Measurements from ENCODE around the gene TET3.
"Not testable (repeated sequence)": the region's sequence is repeated elsewhere in the genome, so short reads cannot be mapped to it uniquely, and the experiment has no call there.

The TET3 gene

DNA sequence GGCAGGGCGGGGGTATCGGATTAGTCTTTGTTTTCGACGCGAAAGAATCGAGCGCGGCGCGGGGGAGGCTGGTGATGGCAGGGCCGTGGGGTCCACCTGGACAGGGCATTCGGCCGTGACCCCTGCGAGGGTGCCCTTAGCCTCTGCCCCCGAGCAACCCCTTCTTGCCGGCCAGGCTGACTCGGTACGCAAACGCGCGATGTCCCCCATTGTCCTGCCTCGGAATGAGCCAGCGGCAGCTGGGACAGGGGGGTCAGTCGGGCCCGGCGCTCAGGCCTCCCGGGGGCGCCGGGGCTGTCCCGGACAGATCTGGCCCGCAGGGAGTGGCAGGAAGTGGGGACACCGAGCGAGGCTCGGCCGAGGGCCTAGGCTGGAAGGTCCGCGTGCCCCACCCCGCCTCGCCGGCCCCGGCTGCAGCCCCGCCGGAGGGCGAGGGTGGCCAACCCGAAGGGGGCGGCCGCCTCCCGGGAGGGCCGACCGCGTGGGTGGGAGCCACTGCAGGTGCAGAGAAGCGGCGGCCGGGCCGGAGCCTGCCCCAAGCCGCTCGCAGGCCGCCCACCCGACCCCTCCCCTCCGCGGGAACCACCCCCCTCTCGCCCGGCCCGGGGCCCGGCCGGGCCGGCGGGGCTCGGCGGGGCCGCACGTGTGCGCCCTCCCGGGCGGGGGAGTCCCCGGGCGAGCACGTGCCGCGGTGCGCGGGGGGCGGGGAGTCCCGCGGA is at the start of gene TET3:
TET3 (plus strand) TSS at position 708 of the 719 bp plus-strand sequence. CDS start 1,494 bp downstream, outside the sequence.
- in situ Hi-C loops (cut with HindIII; ENCODE audit: low sequenced_read_pairs) = no loop called here

DNA sequence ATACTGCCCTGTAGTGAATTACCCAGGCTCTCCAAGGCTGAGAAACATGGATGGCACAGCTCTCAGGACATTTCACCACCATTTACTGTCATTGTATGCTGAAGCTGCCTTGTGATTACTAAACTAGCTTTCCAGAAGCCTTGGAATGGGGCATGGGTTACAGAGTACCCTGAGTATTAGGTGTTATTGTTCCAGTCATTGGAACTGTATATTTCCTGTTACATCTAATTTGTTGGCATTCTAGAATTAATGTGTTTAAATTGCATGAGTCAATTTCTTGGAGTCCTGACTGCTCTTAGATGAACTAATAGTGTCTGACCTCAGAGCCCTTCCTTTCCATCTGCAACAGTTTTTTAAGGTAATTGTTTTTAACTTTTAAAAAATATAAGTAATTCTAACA is 49.1 kb upstream of the TET3 start:
- in situ Hi-C loops (cut with HindIII; ENCODE audit: low sequenced_read_pairs) = no loop called here

DNA sequence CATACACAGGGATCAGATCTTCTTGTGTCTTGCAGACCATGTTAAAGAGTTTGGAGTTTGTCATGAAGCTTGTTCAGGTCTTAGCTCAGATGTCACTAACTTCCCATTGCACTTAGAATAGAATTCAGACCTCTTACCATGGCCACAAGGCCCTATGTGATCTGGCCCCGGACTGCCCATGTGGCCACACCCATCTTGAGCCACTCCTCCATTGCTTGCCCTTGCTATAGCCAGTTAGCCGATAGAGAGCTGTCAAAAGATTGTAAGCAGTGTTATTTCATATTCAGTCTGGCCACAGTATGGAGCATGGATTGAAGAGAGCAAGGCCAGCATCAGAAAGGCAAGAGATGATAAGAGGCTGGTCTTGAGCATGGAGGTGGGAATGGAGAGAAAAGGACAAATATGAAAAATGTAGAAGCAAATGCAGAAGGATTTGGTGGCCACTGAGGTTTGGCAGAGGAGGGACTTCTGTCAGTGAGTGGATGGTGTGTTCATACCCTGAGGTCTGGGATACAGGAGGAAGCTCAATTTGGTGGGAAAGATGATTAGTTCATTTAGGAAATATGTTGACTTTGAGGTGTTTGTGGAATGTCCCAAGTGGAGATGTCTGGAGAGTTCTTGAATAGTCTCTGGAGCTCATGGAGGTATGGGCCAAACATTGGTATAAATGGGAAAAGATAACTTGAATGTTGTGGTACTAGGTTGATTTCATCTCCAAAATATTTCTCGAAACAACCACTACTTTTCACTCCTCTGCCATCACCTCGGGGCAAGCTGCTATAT is 47.4 kb upstream of the TET3 start:
- in situ Hi-C loops (cut with HindIII; ENCODE audit: low sequenced_read_pairs) = no loop called here

DNA sequence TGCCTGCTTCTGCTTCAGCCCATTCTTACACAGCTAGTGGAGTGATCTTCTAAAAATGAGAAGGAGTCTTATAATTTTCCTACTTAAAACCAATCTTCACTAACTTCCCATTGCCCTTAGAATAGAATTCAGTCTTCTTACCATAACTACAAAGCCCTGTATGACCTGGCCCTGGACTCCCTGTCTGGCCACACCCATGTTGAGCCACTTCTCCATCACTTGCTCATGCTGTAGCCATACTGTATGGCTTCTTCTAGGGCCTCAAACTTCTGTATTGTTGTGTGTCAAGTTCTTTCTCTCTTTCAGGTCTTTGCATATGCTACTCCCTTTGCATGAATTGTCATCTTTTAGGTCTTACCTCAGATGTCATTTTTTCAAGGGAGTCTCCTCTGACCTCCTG is 46.8 kb upstream of the TET3 start:
- in situ Hi-C loops (cut with HindIII; ENCODE audit: low sequenced_read_pairs) = no loop called here

DNA sequence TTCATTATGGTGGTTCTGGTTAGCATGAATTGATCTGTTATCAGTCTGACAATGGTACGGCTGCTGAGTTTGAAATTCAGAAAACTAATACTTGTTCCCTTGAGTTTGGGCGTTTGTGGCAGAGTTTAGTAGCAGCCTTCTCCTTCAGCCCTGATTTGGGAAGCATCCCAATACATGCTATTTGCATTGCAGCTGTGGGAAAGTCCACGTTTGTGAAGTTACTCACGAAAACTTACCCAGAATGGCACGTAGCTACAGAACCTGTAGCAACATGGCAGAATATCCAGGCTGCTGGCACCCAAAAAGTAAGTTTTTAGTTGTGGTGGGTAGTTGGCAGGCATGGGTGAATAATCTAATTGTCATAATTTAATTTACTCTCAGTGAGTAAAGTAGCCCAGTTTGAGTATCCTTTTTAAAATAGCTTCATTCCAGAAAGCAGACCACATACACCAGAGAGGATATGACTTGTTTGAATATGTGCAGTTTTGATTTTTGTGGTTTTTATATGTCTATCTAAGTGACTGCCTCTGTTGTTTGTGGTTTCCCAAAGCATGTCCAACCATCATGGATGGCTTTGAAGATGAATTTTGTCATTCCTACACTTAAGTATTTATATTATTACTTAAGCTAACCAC is 45.9 kb upstream of the TET3 start:
- in situ Hi-C loops (cut with HindIII; ENCODE audit: low sequenced_read_pairs) = no loop called here

DNA sequence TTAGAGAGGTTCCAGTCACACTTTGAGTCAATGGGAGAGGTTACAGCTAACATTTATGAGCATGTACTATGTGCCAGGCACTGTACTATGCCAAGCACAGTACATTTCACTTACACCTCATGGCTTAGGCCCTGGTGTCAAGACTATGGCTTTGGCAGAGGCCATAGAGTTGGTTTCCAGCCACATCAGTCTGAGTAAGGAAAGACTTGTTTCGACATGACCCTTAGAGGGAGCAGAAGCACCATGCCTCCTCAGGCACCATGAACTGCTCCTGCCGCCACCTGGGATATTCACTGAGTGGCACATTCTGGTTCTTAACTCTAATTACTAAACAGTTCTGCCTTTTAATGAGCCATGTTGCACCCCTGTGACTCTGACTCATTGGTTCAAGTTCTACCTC is 45.3 kb upstream of the TET3 start:
- in situ Hi-C loops (cut with HindIII; ENCODE audit: low sequenced_read_pairs) = no loop called here

DNA sequence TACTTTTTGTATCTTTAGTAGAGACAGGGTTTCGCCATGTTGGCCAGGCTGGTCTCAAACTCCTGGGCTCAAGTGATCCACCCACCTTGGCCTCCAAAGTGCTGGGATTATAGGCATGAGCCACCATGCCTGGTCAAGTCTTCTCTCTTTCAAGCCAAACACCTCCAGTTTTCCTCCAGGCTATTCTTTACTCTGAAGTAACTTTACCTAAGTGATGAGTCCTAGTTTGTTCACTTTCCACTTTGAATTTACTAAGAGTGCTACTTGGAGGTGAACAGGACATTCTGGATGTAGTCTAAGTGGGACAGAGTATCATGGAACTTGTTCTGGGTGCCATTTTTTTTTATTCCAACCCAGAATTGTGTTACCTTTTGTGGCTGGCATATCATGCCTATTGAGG is 44.6 kb upstream of the TET3 start:
- in situ Hi-C loops (cut with HindIII; ENCODE audit: low sequenced_read_pairs) = not testable (repeated sequence)

DNA sequence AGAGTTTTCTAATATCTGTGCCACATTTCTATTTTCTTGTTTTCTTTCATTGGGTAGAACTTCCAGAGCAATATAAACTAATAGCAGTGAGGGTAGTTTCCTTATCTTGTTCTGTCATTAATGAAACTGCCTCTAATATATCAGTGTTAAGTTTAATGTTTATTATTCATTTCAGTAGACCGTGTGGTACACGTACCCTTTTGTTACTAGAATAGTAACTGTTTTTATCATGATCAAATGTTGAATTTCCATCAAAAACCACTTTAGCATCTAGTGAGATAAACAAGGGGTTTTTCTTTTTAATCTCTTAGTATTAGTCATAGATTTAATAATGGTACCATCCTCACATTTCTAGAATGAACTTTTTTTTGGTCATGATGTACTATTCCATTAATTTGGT is 42.0 kb upstream of the TET3 start:
- in situ Hi-C loops (cut with HindIII; ENCODE audit: low sequenced_read_pairs) = no loop called here

DNA sequence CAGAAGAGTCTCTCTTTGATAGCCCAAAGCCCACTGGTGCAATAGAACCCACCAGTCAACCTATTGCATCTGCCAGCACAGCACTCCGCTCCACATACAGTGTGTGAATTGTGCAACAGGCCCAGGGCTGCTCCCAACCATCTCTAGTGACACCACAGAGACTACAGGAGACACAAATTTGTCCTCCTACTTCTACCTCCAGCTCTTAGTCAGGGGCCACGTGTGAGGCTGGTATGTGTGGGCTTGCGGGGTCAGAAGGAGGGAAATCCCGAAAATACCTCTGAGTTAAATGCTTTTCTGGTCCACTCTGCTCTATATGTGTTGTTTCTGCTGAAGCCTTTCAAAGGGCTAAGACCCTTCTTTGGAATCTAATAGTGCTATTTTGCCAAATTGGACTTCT is 40.0 kb upstream of the TET3 start:
- in situ Hi-C loops (cut with HindIII; ENCODE audit: low sequenced_read_pairs) = no loop called here

DNA sequence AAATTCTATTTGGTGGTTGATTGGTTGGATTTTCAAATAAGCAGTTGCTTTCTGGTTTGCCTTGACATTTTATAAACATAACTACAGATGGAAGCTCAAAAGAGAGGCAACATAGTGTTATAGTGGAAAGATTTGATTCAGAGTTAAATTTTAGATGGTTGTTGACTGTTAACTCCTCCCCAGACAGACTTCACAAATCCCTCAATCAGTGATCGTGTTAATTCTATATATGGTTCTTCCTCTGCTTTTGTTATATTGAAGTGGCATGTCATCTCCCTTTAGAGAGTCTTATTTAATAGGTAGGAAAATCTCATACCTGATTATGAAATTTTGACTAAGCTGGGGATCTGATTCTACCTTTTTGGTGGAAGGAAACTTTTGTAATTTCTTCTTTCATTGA is 38.5 kb upstream of the TET3 start:
- in situ Hi-C loops (cut with HindIII; ENCODE audit: low sequenced_read_pairs) = no loop called here

DNA sequence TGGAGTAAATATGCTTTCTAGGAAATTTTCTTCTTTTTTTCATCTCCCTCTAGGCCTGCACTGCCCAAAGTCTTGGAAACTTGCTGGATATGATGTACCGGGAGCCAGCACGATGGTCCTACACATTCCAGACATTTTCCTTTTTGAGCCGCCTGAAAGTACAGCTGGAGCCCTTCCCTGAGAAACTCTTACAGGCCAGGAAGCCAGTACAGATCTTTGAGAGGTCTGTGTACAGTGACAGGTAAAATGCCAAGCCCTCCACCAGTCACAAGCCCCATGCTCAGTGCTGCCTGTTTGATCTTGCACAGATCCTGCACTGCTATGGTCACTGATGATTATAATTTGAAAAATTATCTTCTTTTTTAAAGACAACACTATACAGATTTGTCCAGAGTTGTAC is 38.0 kb upstream of the TET3 start:
- in situ Hi-C loops (cut with HindIII; ENCODE audit: low sequenced_read_pairs) = no loop called here

DNA sequence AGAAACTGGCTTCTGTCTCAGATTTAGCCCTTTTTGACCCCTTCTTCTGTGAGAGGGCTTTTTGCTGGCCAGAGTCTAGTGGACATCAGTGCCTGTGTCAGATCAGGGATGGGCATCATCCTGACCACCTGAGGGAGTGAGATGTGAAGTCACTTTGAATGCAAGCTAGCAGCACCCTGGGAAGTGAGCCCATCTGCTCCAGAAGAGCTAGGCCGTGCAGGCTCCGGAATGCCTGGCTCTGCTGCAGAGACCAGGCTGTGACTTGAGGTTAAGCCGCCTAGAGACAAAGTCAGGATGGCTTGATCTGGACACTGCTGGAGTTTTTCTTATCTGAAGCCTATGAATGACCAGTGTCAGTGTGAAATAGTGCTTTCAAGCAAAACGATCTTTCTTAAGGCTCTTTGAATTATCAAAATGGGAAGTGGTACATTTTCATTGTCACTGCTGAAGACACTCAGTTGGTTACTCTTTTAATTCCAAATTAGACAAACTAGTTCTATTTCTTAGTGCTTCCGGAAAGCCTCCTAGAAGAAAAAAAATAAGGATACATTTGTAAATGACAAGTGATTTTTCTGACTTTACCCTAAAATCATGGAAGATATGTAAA is 37.2 kb upstream of the TET3 start:
- in situ Hi-C loops (cut with HindIII; ENCODE audit: low sequenced_read_pairs) = no loop called here

DNA sequence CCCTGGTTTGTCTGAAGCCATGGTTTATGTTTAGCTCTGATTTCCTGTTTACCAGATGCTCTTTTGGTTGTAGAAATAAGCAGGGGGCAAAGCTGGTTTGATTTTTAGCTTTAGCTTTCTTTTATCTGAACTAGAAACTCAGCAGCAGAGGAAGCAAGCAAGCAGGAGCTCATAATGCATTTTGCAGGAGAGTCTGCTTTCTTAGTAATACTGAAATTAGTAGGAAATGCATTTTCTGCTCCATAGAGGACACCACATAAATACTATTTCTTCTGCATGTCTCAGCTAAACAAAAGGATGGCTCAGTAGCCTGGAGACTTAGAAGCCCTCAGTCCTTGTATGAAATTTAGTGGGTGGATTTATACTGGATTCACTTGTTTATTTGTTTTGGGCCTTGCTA is 34.9 kb upstream of the TET3 start:
- in situ Hi-C loops (cut with HindIII; ENCODE audit: low sequenced_read_pairs) = no loop called here

DNA sequence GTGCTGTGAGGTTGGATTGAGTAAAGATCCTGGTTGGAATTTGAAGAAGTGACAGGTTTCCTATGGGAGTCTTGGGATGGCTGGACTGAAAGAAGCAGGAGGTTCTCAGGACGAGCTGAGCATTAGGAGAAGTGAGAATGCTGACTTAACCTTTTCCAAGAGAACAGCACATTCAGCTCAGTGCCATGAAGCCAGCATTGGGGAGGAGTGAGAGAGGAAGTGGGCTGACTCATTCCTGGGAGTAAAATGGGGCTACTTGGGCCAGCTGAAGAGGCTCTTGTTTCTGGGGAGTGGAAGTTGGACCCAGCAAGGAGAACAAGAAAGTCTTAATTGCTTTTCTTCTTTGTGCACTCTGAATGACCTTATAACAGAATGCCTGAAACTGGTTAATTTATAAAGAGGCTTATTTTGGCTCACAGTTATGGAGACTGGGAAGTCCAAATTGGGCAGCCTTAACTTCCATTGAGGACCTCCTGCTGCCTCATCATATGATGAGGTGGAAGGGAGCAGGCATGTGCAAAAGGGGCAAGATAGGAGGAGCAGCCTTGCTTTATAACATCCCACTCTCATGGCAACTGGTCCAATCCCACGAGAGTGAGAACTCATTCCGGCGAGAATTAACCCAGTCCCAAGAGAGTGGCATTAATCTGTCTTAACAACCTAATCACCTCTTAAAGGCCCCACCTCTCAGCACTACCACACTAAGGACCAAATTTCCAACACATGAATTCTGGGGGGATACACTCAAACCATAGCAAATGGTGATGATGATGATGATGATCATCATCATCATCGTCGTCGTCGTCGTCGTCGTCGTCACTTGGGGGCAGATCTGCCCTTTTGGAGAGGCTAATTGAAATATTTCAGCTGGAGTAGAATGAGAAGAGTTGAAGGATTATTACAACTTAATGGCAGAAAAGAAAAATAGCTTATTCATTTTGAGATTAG is 31.9 kb upstream of the TET3 start:
- in situ Hi-C loops (cut with HindIII; ENCODE audit: low sequenced_read_pairs) = no loop called here

DNA sequence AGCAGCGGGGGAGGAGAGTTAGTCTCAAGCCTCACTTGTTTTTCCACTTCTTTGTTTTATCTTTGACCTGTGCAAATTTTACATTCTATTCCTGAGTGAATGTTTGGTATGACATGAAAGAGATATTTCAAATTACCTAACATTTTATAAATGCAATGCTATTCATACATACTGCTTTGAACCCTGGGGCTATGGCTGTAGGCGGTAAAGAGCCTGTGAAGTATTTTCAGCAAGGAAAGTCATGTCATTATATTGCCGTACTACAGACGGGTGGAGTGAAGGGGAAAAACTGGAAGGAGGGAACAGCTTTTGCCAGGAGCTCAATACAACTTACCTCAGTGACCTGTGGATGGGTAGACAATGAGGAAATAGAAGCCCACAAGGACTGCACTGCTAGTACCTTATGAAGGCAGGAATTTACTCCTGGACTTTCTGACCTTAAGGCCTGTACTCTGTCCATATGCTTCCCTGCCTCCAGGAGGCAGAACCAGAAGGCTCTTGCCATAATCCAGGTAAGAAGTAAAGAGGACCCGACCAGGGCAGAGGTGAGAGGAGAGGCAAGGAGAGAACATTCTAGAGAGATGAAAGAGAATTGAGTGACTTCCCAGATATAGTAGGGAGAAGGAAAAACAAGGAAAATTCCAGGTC is 28.4 kb upstream of the TET3 start:
- in situ Hi-C loops (cut with HindIII; ENCODE audit: low sequenced_read_pairs) = no loop called here

DNA sequence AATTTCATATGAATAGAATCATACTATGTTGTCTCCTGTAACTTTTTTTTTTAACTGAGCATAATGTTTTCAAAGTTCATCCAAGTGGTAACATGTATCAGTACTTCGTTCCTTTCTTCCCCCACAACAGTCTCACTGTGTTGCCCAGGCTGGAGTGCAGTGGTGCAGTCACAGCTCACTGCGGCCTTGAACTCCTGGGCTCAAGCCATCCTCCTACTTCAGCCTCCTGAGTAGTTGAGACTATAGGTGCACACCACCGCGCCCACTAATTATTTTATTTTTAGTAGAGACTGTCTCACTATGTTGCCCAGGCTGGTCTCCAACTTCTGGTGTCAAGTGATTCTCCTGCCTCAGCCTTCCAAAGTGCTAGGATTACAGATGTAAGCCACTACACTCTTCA is 23.4 kb upstream of the TET3 start:
- in situ Hi-C loops (cut with HindIII; ENCODE audit: low sequenced_read_pairs) = no loop called here

DNA sequence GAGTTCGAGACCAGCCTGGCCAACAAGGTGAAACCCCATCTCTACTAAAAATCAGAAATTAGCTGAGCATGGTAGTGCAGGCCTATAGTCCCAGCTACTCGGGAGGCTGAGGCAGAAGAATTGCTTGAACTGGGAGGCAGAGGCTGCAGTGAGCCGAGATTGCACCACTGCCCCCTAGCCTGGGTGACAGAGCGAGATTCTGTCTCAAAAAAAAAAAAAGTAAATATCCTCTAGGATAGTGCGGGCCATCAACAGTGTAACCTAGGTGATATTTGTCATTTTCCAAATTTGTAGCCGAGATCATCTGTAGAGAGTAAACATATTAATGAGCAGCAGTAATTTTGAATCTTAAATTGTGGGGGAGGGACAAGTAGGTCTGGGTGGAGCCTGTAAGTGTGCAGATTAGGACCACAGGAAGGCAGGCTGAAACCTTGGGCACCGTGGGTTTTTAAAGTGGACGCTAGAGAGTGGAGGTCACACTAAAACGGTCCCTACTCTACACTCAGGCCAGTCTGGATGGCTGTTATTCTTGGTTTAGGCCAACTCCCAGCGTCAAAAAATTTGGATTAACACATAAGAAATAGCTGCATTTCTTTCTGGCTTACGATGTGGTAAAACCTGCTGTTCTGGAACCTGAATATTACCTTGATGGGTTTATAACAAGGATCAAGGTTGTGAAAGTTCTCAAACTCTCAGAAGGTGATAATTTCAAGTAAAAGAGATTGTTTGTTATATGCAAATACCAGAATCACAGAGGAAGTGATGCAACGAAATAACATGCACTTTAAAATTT is 22.7 kb upstream of the TET3 start:
- in situ Hi-C loops (cut with HindIII; ENCODE audit: low sequenced_read_pairs) = no loop called here

DNA sequence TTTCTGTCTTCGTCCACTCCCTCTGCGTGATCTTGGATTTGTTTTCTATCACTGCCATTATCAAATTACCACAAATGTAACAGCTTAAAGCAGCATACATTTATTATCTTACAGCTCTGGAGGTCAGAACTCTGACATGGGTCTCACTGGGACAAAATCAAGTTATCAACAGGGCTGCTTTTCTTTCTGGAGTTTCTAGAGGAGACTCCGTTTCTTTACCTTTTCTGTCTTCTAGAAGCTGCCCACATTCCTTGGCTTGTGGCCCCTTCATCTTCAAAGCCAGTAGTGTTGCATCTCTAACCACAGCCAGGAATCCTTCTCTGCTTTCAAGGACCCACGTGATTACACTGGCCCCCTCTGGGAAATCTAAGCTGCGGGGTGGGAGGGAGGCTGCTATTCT is 21.9 kb upstream of the TET3 start:
- in situ Hi-C loops (cut with HindIII; ENCODE audit: low sequenced_read_pairs) = no loop called here

DNA sequence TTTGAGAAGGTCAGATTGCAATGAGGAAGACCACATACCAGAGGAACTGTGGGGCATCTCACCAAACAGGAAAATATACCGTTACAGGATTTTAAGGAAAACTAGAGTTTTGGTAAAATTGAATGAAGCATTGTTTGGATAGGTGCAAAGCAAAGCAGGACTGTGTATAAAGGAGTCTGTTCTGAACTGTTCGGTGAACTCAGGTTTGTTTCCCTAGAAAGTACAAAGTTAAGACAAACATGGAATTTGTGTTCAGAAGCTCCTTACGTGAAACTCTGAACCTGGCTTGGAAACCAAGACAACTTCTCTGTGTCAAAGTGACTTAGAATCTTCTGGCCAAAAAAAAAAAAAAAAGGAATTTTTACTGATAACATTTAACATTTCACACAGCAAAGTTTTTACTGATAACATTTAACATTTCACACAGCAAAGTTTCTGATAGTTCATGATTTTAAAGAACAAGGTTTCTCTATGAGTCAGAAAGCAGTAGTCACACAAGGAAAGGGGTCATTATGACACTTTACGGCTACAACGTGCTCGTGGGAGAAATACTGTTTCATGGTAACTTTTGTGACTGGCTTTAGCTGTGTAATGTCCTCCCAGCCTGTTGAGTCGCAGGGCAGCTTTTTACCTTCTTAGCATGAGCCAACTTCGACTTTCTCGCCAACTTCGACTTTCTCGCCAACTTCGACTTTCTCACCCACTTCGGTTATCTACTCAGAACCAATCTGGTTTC is 21.2 kb upstream of the TET3 start:
- in situ Hi-C loops (cut with HindIII; ENCODE audit: low sequenced_read_pairs) = no loop called here
